Left colon (tissue), 2 donors: ENCODE measurements around the gene C19orf73. TPM values are rescaled to one million over a fixed set of nuclear protein-coding genes. Genes with fewer than 3 reads are reported as not detected.
"Not testable (repeated sequence)": the region's sequence is repeated elsewhere in the genome, so short reads cannot be mapped to it uniquely, and the experiment has no call there.

Source experiments
- ATAC-seq: fragments of 200-7000 bp; cut with Tn5 transposase; one replicate; pipeline ENCODE4 v1.9.1; 2020; ENCODE audit warnings: mild to moderate bottlenecking, moderate library complexity
- DNase-seq, 2 donors: peaks; one replicate each; pipeline ENCODE4 v3.0.0-alpha.2; 2020
- intact Hi-C, 2 donors: fragments of 100-400 bp; cut with DNase I in 1 of 2; cut with micrococcal nuclease in 1 of 2; formaldehyde crosslinking; loops; one replicate each; pipeline versions ENCODE4 v1.11.2 to v1.14.0; 2022; cut with DNase I, micrococcal nuclease
- total RNA-seq, 2 donors: library from RNA; stranded (reverse); fragmentation: NEBNext Ultra II Directional; extraction: Animal tissue kit (Norgen Biotek cat#: 25700); gene quantifications; one replicate each; pipeline ENCODE4 v1.2.1, GENCODE V29; 2021
- donor health status: DM: no; HTN: no; CAD: no.
- donor health status: DM: yes; HTN: yes; CAD: no.

Gene C19orf73
- total RNA-seq, 2 donors from 2014 or later = 1.8 to 2.0 TPM

DNA sequence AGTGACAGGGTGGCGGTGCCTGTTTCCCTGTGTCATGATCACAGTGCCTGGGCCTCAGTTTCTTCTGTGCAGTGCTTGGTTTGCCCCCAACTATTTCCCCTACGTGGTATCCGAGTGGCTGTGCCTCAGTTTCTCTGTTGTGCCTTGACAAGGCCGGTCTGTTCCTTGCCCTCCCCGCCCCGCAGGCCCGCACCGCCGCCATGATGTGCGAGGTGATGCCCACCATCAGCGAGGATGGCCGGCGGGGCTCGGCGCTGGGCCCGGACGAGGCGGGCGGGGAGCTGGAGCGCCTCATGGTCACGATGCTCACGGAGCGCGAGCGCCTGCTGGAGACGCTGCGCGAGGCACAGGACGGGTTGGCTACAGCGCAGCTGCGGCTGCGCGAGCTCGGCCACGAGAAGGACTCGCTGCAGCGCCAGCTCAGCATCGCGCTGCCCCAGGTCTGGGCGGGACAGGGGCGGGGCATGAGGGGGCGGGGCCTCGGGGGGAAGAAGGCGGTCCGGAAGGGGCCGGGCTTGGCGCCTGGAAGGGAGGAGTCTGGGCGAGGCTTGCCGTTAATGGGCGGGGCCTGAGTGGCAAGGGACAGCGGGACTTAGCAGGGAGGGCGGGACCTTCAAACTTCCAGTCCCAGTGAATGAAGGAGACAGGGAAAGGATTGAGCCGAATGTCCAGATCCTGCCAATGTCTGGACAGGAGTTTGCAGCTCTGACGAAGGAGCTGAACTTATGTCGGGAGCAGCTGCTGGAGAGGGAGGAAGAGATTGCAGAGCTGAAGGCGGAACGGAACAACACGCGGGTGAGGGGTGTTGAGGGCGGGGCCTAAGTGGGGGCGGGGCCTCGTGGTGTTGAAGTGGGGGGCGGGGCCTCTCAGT is 9.0 kb upstream of the C19orf73 start:
- intact Hi-C loops = no loop called here
- peak; percentile 82 for ATAC-seq
- peak; percentile 96 to 97 for DNase-seq

DNA sequence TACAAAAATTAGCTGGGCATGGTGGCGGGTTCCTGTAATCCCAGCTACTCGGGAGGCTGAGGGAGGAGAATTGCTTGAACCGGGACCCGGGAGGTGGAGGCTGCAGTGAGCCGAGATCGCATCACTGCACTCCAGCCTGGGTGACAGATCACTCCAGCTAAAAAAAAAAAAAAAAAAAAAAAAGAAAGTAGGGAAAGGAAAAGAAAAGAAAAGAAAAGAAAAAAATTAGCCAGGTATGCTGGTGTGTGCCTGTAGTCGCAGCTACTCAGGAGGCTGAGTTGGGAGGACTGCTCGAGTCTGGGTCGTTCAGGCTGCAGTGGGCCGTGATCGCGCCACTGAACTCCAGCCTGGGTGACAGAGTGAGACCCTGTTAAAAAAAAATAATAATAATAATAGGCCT is 8.3 kb upstream of the C19orf73 start:
- intact Hi-C loops, ATAC-seq, DNase-seq: not testable (repeated sequence)

DNA sequence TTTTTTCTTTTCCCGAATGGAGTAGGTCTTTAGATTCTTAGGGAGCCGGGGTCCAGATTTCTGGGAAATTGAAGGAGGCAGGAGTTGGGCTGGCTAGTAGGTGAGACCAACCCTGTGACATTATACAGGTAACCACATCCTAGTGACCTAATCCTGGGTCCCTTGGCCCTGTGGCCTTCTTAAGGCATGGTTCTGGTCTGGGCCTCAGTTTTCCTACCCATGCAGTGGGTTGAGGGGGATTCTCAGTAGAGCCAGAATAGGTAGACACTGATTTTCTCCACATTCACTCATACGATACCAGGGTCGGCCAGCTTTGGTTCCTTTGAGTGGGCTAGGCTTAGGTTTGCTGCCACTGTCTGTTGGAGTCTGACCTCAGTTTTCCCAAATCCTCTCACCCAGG is 7.6 kb upstream of the C19orf73 start:
- intact Hi-C loops = no loop called here
- DNase-seq (no peak), ATAC-seq (no peak)

DNA sequence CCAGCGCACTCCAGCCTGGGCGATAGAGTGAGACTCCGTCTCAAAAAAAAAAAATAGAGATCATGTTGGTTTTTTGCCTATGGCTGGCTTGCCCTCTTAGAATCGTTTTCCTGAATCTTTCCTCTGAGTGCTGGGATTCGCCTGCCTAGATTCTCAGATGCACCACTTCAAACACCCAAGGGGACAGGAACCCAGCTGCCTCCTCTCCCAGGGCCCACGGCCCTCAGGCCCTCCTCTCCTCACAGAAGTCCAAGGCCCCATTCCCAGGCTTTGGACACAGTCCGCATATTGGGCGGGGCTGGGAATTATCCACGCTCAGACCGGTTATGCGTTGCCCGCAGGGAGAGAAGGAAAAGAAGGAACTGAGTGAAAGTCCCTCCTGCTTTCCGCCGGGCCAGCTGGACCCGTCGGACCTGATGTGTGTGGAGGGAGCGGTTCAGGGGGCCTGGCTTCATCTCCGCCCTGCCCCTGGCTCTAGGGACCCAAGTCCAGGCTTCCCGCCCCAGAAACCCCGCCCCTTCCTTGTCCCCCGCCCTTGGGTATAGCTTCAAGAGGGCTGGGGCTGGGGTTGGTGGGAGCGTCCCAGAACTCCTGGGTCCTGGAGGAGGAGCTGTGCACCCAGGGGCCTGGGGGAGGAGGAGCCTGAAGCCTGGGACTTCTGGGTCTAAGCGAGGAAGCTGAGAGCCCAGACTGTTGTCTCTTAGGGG is 6.2 kb upstream of the C19orf73 start:
- intact Hi-C loops = no loop called here
- ATAC-seq (peak; percentile 71), DNase-seq (peak; percentile 81 to 89)

DNA sequence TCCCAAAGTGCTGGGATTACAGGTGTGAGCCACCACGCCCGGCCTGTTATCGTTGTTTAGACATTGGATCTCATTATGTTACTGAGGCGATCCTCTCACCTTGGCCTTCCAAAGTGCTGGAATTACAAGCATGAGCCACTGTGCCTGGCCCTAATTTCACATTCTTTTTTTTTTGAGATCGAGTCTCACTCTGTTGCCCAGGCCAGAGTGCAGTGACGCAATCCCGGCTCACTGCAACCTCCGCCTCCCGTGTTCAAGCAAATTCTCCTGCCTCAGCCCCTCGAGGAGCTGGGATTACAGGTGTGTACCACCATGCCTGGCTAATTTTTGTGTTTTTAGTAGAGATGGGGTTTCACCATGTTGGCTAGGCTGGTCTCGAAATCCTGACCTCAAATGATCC is 4.3 kb upstream of the C19orf73 start:
- ATAC-seq, intact Hi-C loops, DNase-seq: not testable (repeated sequence)

DNA sequence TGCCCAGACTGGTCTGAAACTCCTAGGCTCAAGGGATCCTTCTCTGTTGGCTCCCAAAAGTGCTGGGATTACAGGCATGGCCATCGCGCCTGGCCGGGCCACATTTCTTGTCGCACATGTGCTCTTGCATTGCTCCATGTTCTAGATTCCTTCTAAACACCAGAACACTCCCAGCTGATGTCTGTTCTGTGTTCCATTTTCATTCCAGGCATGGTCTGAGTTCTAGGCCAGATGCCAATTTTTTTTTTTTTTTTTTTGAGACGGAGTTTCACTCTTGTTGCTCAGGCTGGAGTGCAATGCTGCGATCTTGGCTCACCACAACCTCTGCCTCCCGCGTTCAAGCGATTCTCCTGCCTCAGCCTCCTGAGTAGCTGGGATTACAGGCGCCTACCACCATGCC is 2.9 kb upstream of the C19orf73 start:
- ATAC-seq, intact Hi-C loops, DNase-seq: not testable (repeated sequence)

DNA sequence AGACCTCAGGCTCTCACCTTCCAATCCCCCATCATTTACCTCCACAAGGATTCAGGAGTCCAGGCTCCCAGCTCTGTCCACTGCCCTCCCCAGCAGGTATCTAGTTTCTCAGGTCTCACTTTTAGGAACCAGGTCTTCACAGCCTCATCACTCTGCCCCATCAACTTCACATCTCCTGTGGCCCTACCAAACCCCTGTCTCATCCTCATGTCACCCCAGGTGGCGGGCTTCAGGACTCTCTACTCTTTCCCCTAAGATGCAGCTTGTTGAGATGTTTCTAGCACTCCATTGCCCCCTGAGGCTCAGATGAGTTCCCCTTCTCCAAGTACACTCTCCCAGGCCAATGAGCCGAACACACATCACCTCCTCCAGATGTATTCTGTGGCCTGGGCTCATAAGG is 1.9 kb upstream of the C19orf73 start:
- no peak for DNase-seq
- ATAC-seq = no peak
- intact Hi-C loops = no loop called here

DNA sequence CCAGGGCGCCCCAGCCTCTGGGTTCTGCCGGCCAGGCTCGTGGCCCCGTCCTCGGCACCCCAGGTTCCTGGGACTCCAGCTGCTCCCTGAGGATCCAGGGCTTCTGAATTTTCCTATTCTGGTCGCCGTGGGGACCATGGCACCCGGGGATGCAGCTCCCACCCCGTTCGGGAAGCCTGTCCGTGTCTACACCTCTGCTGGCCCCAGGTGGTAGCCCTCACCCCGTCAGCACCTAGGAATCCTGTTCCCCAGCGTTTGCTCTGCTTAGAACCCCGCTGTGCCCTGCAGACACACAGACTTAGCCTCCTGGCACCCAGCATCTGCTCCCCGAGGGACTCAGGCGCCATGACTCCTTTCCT is 1.4 kb upstream of the C19orf73 start:
- no peak for ATAC-seq

DNA sequence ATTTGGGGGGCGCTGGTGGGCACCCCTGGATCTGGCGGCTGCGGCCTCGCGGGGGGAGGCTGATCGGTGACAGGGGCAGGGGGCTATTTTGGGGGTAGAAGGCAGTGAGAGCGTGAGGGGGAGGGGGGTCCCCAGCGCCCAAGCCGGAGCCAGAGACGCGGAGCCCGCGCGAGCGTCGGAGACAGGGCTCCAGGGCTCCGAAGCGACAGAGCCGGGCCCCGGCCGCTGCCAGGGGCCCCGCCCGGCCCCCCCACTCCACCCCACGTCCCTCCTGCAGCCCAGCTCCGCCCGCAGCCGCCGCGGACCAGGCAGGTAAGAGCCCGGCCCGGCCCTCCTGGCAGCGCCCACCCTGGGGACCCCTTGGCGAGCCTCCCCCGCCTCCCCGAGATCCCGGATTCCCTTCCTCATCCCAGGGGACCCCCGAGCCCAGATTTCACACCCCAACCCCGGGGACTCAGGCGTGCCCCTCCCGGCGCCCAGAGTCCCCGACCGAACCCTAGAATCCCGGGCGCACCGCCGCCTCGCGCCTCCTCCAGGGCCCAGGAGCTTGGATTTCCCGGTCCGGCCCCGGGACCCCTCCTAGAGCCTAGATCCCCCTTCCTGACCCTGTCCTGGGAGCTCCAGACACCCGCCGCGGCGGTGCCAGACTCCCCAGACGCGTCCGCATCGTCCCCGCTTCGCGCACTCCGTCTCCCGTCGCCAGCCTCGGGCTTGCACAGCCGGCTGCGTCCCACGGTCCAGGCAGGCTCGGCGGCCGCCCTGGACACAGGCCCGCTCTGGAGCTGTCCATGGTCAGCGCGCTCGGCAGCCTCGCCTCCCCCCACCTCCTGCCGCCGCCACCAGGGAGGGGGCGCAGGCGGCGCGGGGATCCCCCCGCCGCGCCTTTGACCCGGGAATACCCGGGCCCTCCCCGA is 725 bp upstream of the C19orf73 start, which contains the start of gene PPFIA3:
TSS of gene PPFIA3 (plus strand) at position 134 of the 914 bp plus-strand sequence. CDS start 8,330 bp downstream, outside the sequence.
- intact Hi-C loops = no loop called here
- peak; percentile 36 for ATAC-seq
- DNase-seq = peak; percentile 43 to 72

More for the DNA sequence above, 1.4 kb upstream of the C19orf73 start:
- intact Hi-C loops = no loop called here
- no peak for DNase-seq

DNA sequence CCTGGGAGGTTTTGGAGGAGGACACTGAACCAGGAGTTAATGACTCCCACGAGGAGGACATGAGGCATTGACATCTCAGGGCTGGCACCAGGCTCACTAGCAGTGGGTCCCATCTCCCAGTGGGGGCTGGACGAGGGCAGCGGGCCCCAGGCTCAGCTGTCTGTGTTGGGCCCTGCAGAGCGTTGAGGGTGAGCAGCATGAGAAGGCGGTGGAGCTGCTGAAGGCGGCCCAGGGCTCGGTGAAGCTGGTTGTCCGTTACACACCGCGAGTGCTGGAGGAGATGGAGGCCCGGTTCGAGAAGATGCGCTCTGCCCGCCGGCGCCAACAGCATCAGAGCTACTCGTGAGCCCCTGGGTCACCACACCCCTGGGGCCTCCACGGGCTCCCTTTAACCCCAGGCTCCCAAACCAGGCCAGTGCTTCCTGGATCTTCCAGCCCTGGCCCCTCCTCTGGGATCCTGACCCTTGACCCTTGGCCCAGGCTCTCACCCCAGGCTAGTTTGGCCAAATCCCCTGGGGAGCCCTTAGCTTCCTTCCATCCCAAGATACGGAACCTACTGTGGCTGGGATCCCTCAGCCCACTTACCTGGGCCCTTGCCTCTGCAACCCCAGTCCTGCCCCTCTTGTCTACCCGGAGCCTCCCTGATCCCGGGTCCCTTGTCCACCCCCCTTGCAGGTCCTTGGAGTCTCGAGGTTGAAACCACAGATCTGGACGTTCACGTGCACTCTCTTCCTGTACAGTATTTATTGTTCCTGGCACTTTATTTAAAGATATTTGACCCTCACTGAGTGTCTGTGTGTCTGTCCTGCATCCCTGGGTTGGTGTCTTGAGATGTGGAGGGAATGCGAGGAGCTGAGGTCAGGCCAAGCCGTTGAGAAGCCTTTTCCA is 1.0 kb downstream of the C19orf73 start:
- intact Hi-C loops = no loop called here
- DNase-seq (peak; percentile 36 to 45), ATAC-seq (no peak)

DNA sequence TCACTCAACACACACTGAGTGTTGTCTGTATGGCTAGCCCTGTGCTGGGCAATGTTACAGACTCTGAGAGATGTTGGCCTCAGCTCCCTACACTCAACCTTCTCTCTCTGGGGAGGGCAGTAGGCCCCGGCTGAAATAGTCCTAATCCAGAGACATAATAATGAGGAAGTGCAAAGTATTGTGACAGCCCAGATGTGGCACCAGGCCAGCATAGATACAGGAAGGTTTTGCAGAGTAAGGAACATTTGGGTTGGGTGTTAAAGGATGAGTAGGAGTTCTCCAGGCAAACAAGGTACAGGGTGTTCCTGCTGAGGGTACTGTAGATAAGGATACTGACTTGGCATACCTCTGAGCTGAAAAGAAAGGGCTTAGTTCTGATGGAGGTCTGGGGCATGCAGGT is 2.4 kb downstream of the C19orf73 start:
- intact Hi-C loops = no loop called here
- DNase-seq = peak in 1 of 2 donors; percentile 50
- no peak for ATAC-seq

DNA sequence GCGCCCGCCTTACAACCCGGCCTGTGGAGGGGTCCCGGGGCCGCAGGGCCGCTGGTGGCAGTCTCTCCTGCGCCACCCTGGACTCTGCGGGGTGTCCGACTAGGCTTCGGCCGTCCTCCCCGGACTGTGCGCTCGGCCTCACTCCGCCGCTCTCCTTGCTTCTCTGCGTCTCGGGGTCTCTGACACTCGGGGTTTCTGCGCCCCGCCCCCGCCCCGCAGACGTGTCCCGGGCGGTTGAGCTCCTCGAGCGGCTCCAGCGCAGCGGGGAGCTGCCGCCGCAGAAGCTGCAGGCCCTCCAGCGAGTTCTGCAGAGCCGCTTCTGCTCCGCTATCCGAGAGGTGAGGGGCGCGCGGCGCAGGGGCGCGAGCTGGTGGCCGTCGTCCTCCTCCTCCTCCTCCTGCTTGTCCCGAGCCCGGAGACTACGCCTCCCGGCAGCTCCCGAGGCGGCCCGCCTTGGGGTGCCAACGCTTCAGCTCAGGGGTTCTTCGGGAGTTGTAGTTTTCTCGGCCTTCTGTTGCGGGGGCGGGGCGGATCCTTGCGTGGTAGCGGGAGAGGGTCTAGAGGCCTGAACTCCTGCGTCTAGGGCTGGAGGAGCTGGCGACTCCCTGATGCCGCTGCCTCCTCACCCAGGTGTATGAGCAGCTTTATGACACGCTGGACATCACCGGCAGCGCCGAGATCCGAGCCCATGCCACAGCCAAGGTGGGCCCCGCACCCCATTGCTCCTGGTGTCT is 4.1 kb downstream of the C19orf73 start:
- ATAC-seq = peak; percentile 11
- intact Hi-C loops = no loop called here
- peak; percentile 74 to 77 for DNase-seq

DNA sequence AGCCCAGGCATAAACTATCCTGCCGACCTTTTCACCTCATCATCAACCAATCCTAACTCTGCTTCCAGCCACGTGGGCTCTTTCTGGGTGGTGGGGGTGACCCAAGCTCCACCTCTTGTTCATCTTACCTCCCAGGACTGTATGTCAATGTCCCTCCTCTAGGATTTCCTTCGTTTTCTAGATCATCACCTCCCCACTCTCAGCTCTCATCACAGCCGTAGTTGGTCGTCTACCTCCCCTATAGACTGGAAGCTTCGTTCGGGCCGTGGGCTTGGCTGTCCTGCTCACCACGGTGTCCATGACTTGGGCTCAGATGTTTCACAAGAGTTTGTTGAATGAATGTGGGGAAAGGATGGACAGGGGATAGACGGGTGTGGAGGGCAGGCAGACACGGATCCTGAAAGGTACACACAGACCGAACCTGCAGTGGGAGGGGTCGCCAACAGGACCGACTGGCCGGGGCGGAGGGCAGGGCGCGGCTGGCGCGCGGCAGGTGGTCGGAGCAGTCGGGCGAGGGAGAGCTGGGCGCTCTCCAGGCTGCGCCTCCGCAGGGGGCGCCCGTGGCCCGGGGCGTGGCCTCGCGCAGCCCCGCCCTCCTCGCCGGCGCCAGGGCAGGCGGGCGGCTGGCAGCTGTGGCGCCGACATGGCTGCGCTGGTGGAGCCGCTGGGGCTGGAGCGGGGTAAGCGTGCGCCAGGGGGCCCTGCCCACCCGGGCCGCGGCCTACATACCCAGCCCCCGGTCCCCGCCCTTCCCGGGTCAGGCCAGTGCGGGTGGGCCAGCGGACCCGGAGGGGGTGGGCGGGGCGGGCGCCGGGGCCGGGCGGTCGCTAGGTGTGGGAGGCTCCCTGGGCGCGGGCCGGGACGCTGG is 4.9 kb downstream of the C19orf73 start, which contains the start of gene LIN7B:
TSS of gene LIN7B (plus strand) at position 609 of the 868 bp plus-strand sequence. CDS start at position 644, 35 bp downstream.
- ATAC-seq (peak; percentile 59), DNase-seq (peak; percentile 47 to 71)
- intact Hi-C loops = no loop called here

DNA sequence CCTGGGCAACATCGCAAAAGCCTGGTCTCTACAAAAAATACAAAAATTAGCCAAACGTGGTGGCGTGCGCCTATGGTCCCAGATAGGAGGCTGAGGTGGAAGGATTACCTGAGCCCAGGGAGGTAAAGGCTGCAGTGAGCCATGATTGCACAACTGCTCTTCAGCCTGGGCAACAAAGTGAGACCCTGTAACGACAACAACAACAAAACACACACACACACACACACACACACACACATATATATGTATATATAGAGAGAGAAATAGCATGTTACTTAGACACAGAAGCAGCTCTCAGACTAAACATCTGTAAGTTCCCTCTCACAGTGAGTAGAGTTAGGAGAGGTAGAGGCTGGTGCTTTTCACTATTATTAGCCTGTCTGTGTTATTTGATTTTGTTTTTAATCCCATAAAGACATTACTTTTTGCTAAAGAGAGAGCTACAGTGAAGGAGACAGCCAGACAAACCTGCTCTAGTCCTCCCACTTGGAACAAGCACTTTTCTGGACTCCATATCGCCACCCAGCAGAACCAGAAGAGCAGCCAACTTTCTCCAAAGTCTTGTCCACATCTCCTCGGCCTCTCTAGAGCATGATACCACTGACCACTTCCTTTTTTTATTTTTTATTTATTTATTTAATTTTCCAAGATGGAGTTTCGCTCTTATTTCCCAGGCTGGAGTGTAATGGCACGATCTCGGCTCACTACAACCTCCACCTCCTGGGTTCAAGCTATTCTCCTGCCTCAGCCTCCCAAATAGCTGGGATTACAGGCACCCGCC is 7.5 kb downstream of the C19orf73 start:
- intact Hi-C loops = no loop called here
- DNase-seq (no peak), ATAC-seq (no peak)

DNA sequence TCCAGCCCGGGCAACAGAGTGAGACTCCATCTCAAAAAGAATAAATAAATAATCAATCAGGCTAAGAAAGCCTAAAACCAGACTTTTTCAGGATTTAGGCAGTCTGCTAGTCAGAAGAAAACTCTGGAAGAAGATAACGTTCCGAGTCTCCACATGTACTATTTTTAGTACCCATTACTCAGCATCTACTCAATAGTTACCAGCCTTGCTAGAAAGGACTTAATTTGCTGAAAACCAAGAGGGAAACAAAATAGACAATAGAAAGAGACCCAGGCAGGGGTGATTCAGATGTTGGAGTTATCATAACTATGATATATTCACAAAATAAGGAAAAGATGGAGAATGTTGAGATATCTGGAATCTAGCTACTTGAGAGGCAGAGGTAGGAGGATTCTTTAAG is 8.4 kb downstream of the C19orf73 start:
- intact Hi-C loops = no loop called here
- no peak for DNase-seq
- no peak for ATAC-seq
